Endothelial cell of umbilical vein (primary cell): ENCODE results near the gene TUB. TPM values are rescaled to one million over a fixed set of nuclear protein-coding genes. Genes with fewer than 3 reads are reported as not detected.

Source experiments
- BruUV-seq: library from RNA; stranded (reverse); fragments of 400-500 nt; replicated peaks from 2 replicates; lab custom pipeline; 2021; lab: Mats Ljungman, UMichigan
- CTCF ChIA-PET: fragments of 300-600, 350-600 bp; sonication (Branson Sonifier 250); formaldehyde crosslinking; loops from one replicate; lab custom pipeline; 2021; ENCODE audit warnings: antibody characterized with exemption, inconsistent platforms; lab: Charles Lee
- POLR2A ChIA-PET: fragments of 300-600, 350-600 bp; sonication (Branson Sonifier 250); formaldehyde crosslinking; loops from one replicate; lab custom pipeline; 2021; ENCODE audit warnings: antibody characterized with exemption, inconsistent platforms; lab: Charles Lee
- DNase-seq: peaks from one replicate; pipeline ENCODE4 v3.0.0-alpha.2; 2011; ENCODE audit warnings: low read depth, low spot score
- FAIRE-seq: peaks from 2 replicates; lab custom pipeline; 2011; peaks lifted over from hg19 to GRCh38; lab: Jason Lieb, UNC
- H2AFZ ChIP-seq: 2 replicates; pipeline ENCODE4 v1.6.0; 2012; ENCODE audit warnings: low read depth, low read length, control low read depth, inconsistent platforms
- H3K27ac ChIP-seq: 2 replicates; pipeline ENCODE4 v1.5.1; 2011; ENCODE audit warnings: low read depth, mild to moderate bottlenecking, control low read depth, low read length, moderate library complexity; ENCODE audit not compliant: insufficient read depth
- H3K27me3 ChIP-seq, 2 experiments: 2 replicates each; pipeline versions ENCODE4 v1.6.0 to v1.6.1; 2011; ENCODE audit warnings: low read length in 2 of 2, mixed read lengths in 1 of 2; ENCODE audit not compliant: control insufficient read depth in 2 of 2, insufficient read depth in 2 of 2
- H3K36me3 ChIP-seq, 2 experiments: 2 replicates in 1 of 2; 3 replicates in 1 of 2; pipeline ENCODE4 v1.5.1; 2011; ENCODE audit warnings: low read length in 2 of 2, mild to moderate bottlenecking in 1 of 2, moderate library complexity in 1 of 2; ENCODE audit not compliant: control insufficient read depth in 2 of 2, insufficient read depth in 2 of 2; ENCODE audit errors: extremely low read depth in 1 of 2
- H3K4me1 ChIP-seq: 3 replicates; pipeline ENCODE4 v1.5.1; 2011; ENCODE audit warnings: mild to moderate bottlenecking, low read length; ENCODE audit not compliant: control insufficient read depth, insufficient read depth; ENCODE audit errors: extremely low read depth
- H3K4me2 ChIP-seq: 2 replicates; pipeline ENCODE4 v1.6.1; 2011; ENCODE audit warnings: low read length, control low read depth, mixed read lengths; ENCODE audit not compliant: insufficient read depth
- H3K4me3 ChIP-seq, 3 experiments: fragments of 200-600 bp in 1 of 3; sonication (generic), shearing (Covaris generic) in 1 of 3; replicated peaks in 1 of 3; 2 replicates each; pipeline ENCODE4 v1.5.1; 2011 to 2016; ENCODE audit warnings: control low read depth in 3 of 3, low read length in 3 of 3, mild to moderate bottlenecking in 2 of 3, inconsistent platforms in 1 of 3, low read depth in 1 of 3, moderate library complexity in 1 of 3; ENCODE audit not compliant: insufficient read depth in 1 of 3
- H3K79me2 ChIP-seq: 2 replicates; pipeline ENCODE4 v1.6.0; 2012; ENCODE audit warnings: low read length, inconsistent platforms; ENCODE audit not compliant: control insufficient read depth, insufficient read depth
- H3K9ac ChIP-seq: replicated peaks from 2 replicates; pipeline ENCODE3; 2011; ENCODE audit warnings: low read length, control low read depth; ENCODE audit not compliant: insufficient read depth; ENCODE audit errors: extremely low read depth
- H3K9me1 ChIP-seq: replicated peaks from 3 replicates; pipeline ENCODE4 v1.6.0; 2011; ENCODE audit warnings: mild to moderate bottlenecking, low read length; ENCODE audit not compliant: control insufficient read depth, insufficient read depth; ENCODE audit errors: extremely low read depth
- H3K9me3 ChIP-seq: replicated peaks from 2 replicates; pipeline ENCODE4 v1.5.1; 2012; ENCODE audit warnings: low read length, inconsistent platforms; ENCODE audit not compliant: control insufficient read depth, insufficient read depth
- H4K20me1 ChIP-seq: replicated peaks from 2 replicates; pipeline ENCODE3; 2011; ENCODE audit warnings: mild to moderate bottlenecking, low read length; ENCODE audit not compliant: control insufficient read depth, insufficient read depth; ENCODE audit errors: extremely low read depth
- EZH2 ChIP-seq: IDR thresholded peaks from 2 replicates; pipeline ENCODE4 v1.6.1; 2012; ENCODE audit warnings: borderline replicate concordance, low read depth, mild to moderate bottlenecking, moderate library complexity, low read length, inconsistent platforms; ENCODE audit not compliant: severe bottlenecking
- FOS ChIP-seq: IDR thresholded peaks from 2 replicates; pipeline ENCODE4 v1.6.1; 2011; ENCODE audit warnings: mild to moderate bottlenecking, low read length, moderate library complexity, borderline replicate concordance; ENCODE audit not compliant: insufficient read depth
- GATA2 ChIP-seq: IDR thresholded peaks from 2 replicates; pipeline ENCODE4 v1.7.0; 2011; ENCODE audit warnings: low read depth, mild to moderate bottlenecking, moderate library complexity, mixed read lengths, low read length; ENCODE audit not compliant: insufficient read length, insufficient read depth
- JUN ChIP-seq: IDR thresholded peaks from 2 replicates; pipeline ENCODE4 v1.6.1; 2011; ENCODE audit warnings: borderline replicate concordance, low read depth; ENCODE audit not compliant: insufficient read length, insufficient read depth
- MYC ChIP-seq: IDR thresholded peaks from one replicate; pipeline ENCODE4 v1.6.1; 2011; ENCODE audit warnings: mild to moderate bottlenecking, low read depth, low read length
- POLR2A ChIP-seq: IDR thresholded peaks from 2 replicates; pipeline ENCODE4 v1.6.1; 2012; ENCODE audit warnings: low read depth, mild to moderate bottlenecking, control low read depth, low read length
- POLR2AphosphoS5 ChIP-seq: IDR thresholded peaks from 2 replicates; pipeline ENCODE4 v1.6.1; 2012; ENCODE audit warnings: low read depth, mild to moderate bottlenecking, control low read depth, low read length, moderate library complexity; ENCODE audit not compliant: insufficient read depth
- dilution Hi-C: fragments of 300-500 bp; cut with MboI; formaldehyde crosslinking; loops from one replicate; pipeline ENCODE4 v1.15.0; 2019; ENCODE audit warnings: low sequenced_read_pairs; ENCODE audit not compliant: extremely low pct_ligation_motif_present
- intact Hi-C: fragments of 100-400 bp; cut with micrococcal nuclease; formaldehyde crosslinking; loops from one replicate; pipeline ENCODE4 v1.10.0; 2022
- polyA plus RNA-seq, 4 experiments: library from polyadenylated mRNA; depleted of rRNA in 3 of 4; stranded (reverse) in 3 of 4; unstranded in 1 of 4; fragments of >200 nt; gene quantifications; 2 replicates each; pipeline versions ENCODE4 v1.2.1 to v1.2.3, GENCODE V29; 2011 to 2012; ENCODE audit warnings: missing spikeins in 1 of 4
- total RNA-seq: library from RNA; stranded (reverse); gene quantifications from 2 replicates; pipeline ENCODE4 v1.2.3, GENCODE V29; 2021
- TF ChIP-seq, protein P1 (sequence below): IDR thresholded peaks from 2 replicates; pipeline ENCODE4 v1.6.1; 2011; ENCODE audit not compliant: insufficient read depth, insufficient read length
- TF ChIP-seq, protein P2 (sequence below), 2 donors: IDR thresholded peaks; 1 replicate in 1 of 2; 2 replicates in 1 of 2; pipeline ENCODE4 v1.5.1; 2011; ENCODE audit warnings: low read length in 2 of 2, mild to moderate bottlenecking in 2 of 2, moderate library complexity in 2 of 2, control low read depth in 1 of 2, inconsistent platforms in 1 of 2, low read depth in 1 of 2; ENCODE audit not compliant: insufficient read depth in 1 of 2; ENCODE audit errors: extremely low read depth in 1 of 2

TUB gene
- total and polyA plus RNA-seq, 2 donors (not counting 3 experiments of a cell fraction or from before 2014, with no cell fraction given): 2.3 to 3.9 TPM

DNA sequence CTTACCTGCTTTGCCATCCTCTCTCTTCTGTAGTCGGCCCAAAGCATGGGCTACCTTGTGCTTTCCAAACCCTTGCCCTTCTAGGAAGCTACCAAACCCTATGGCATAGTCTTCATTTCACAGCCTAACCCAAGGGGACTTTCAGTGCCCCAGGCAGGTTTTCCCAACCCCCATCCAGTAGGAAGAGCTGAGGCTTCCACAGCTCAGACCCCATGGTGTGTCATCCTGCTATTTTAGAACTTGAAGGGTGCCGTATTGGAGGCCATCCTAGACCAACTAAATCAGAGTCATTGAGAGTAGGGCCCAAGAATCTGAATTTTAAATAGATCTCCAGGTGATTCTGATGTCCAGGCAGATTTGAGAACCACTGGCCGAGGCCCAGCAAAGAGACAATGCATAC lies 31.9 kb upstream of the TUB start:
- dilution Hi-C loops: no loop called here
- BruUV-seq: no TSS peak
- H3K9ac ChIP-seq: no peak overlapping the region
- H3K27ac ChIP-seq: no peak overlapping the region
- FAIRE-seq: no peak
- CTCF ChIA-PET: interaction anchor here (0.7 to 2.9 kb wide), 4 partner anchors 10 to 50 kb away, joined by 3 to 9 read pairs (median 6); no protein-coding TSS in a partner anchor
- no peaks in the 10 kb centered on the region for H3K36me3 ChIP-seq
- no peaks in the 10 kb centered on the region for H3K4me1 ChIP-seq
- no peak overlapping the region for H2AFZ ChIP-seq
- no peaks in the 10 kb centered on the region for H4K20me1 ChIP-seq
- intact Hi-C loops: no loop called here
- POLR2A ChIA-PET: no interaction called here
- H3K9me3 ChIP-seq: no peaks in the 10 kb centered on the region
- no peaks in the 10 kb centered on the region for H3K79me2 ChIP-seq
- H3K4me2 ChIP-seq: no peak overlapping the region
- DNase-seq: no peak
- no peaks in the 10 kb centered on the region for H3K9me1 ChIP-seq
- peaks cover 3 to 18% of the 10 kb centered on the region in 2 experiments for H3K27me3 ChIP-seq
- no peak overlapping the region for H3K4me3 ChIP-seq
- TF ChIP-seq, protein P1, sequence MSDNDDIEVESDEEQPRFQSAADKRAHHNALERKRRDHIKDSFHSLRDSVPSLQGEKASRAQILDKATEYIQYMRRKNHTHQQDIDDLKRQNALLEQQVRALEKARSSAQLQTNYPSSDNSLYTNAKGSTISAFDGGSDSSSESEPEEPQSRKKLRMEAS: no peak
- TF ChIP-seq EZH2 (no peak), JUN (no peak), GATA2 (no peak), POLR2A (no peak), POLR2AphosphoS5 (no peak), FOS (no peak), MYC (no peak)
- TF ChIP-seq, protein P2, sequence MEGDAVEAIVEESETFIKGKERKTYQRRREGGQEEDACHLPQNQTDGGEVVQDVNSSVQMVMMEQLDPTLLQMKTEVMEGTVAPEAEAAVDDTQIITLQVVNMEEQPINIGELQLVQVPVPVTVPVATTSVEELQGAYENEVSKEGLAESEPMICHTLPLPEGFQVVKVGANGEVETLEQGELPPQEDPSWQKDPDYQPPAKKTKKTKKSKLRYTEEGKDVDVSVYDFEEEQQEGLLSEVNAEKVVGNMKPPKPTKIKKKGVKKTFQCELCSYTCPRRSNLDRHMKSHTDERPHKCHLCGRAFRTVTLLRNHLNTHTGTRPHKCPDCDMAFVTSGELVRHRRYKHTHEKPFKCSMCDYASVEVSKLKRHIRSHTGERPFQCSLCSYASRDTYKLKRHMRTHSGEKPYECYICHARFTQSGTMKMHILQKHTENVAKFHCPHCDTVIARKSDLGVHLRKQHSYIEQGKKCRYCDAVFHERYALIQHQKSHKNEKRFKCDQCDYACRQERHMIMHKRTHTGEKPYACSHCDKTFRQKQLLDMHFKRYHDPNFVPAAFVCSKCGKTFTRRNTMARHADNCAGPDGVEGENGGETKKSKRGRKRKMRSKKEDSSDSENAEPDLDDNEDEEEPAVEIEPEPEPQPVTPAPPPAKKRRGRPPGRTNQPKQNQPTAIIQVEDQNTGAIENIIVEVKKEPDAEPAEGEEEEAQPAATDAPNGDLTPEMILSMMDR (IDR thresholded peaks at IDR 0.05; ENCODE audit: extremely low read depth in 1 of 2, insufficient read depth in 1 of 2, low read depth in 1 of 2, low read length in 2 of 2): no peak
